K562 (cell line): ENCODE results near the gene KRTAP8-1. TPM values are rescaled to one million over a fixed set of nuclear protein-coding genes. Genes with fewer than 3 reads are reported as not detected.

Experiments
- ATAC-seq: fragments of 200-7000 bp; cut with Tn5 transposase; 3 replicates; pipeline ENCODE4 v1.9.1; 2020; ENCODE audit warnings: moderate library complexity
- BruUV-seq: library from RNA; stranded (reverse); fragments of 400-500 nt; replicated peaks from 2 replicates; lab custom pipeline; 2021; lab: Mats Ljungman, UMichigan
- CTCF ChIA-PET: fragments of 300-600 bp; formaldehyde crosslinking; extraction: SDS; loops from one replicate; lab custom pipeline; 2021; ENCODE audit warnings: low intra/inter-chr PET ratio; lab: Yijun Ruan, JAX
- POLR2A ChIA-PET: fragments of 300-600, 350-650 bp; sonication (Branson Sonifier 250); formaldehyde crosslinking; extraction: SDS; loops from one replicate; lab custom pipeline; 2021; ENCODE audit warnings: antibody characterized with exemption, inconsistent platforms; lab: Yijun Ruan, JAX
- DNase-seq, 4 experiments: peaks; one replicate each; pipeline versions ENCODE4 v3.0.0 to v3.0.0-alpha.2; 2011 to 2018; ENCODE audit warnings: low spot score in 3 of 4, mixed read lengths in 3 of 4; ENCODE audit errors: extremely low read depth in 1 of 4
- FAIRE-seq: peaks from 2 replicates; lab custom pipeline; 2011; peaks lifted over from hg19 to GRCh38; lab: Jason Lieb, UNC
- H2AFZ ChIP-seq: 2 replicates; pipeline ENCODE4 v1.6.0; 2011; ENCODE audit warnings: low read depth, low read length, control low read depth, inconsistent platforms
- H3K27ac ChIP-seq: fragments of 200-600 bp; 3 replicates; pipeline ENCODE4 v1.8.0; 2011; ENCODE audit warnings: low read depth, mild to moderate bottlenecking, control low read depth, inconsistent platforms, low read length, moderate library complexity, mixed read lengths; ENCODE audit errors: extremely low read depth
- H3K27me3 ChIP-seq, 2 experiments: fragments of 300-600 bp in 1 of 2; 2 replicates in 1 of 2; 3 replicates in 1 of 2; pipeline versions ENCODE4 v1.6.0 to v1.8.0; 2011; ENCODE audit warnings: inconsistent platforms in 2 of 2, low read length in 2 of 2, mild to moderate bottlenecking in 1 of 2, mixed read lengths in 1 of 2, moderate library complexity in 1 of 2; ENCODE audit not compliant: control insufficient read depth in 2 of 2, insufficient read depth in 2 of 2
- H3K36me3 ChIP-seq: fragments of 300-600 bp; 3 replicates; pipeline ENCODE4 v1.8.0; 2011; ENCODE audit warnings: mild to moderate bottlenecking, low read length, inconsistent platforms; ENCODE audit not compliant: control insufficient read depth, insufficient read depth
- H3K4me1 ChIP-seq, 2 experiments: fragments of 200-600 bp in 1 of 2; replicated peaks in 1 of 2; 2 replicates in 1 of 2; 3 replicates in 1 of 2; pipeline versions ENCODE4 v1.5.1 to v1.8.0; 2011; ENCODE audit warnings: inconsistent platforms in 2 of 2, low read length in 2 of 2, mild to moderate bottlenecking in 1 of 2, mixed read lengths in 1 of 2, moderate library complexity in 1 of 2; ENCODE audit not compliant: control insufficient read depth in 2 of 2, insufficient read depth in 2 of 2
- H3K4me2 ChIP-seq: 2 replicates; pipeline ENCODE4 v1.6.1; 2011; ENCODE audit warnings: low read length, control low read depth, inconsistent platforms, mixed read lengths; ENCODE audit not compliant: insufficient read depth
- H3K4me3 ChIP-seq: fragments of 200-600 bp; sonication (generic), shearing (Covaris generic); 2 replicates; pipeline ENCODE4 v1.5.1; 2016; ENCODE audit warnings: control low read depth, inconsistent platforms
- H3K79me2 ChIP-seq: fragments of 200-600 bp; 3 replicates; pipeline ENCODE4 v1.8.0; 2011; ENCODE audit warnings: low read length, inconsistent platforms; ENCODE audit not compliant: control insufficient read depth, insufficient read depth
- H3K9ac ChIP-seq, 2 experiments: 2 replicates each; pipeline versions ENCODE4 v1.6.0 to v1.6.1; 2011; ENCODE audit warnings: low read depth in 2 of 2, low read length in 2 of 2, control low read depth in 1 of 2, inconsistent platforms in 1 of 2, mild to moderate bottlenecking in 1 of 2, mixed read lengths in 1 of 2; ENCODE audit not compliant: insufficient read depth in 1 of 2
- H3K9me1 ChIP-seq: one replicate; pipeline ENCODE4 v1.6.0; 2011; ENCODE audit warnings: inconsistent platforms, mild to moderate bottlenecking, low read length, moderate library complexity; ENCODE audit not compliant: control insufficient read depth, insufficient read depth
- H3K9me3 ChIP-seq: replicated peaks from 2 replicates; pipeline ENCODE4 v1.5.1; 2011; ENCODE audit warnings: low read depth, low read length, inconsistent platforms; ENCODE audit not compliant: control insufficient read depth, insufficient read depth
- H4K20me1 ChIP-seq: replicated peaks from 2 replicates; pipeline ENCODE4 v1.6.1; 2011; ENCODE audit warnings: low read length, inconsistent platforms, mixed read lengths; ENCODE audit not compliant: control insufficient read depth, insufficient read depth
- CBX3 ChIP-seq, 2 experiments: IDR thresholded peaks; 1 replicate in 1 of 2; 2 replicates in 1 of 2; pipeline ENCODE4 v1.6.1; 2012; ENCODE audit warnings: inconsistent platforms in 2 of 2, low read length in 2 of 2, borderline replicate concordance in 1 of 2, control low read depth in 1 of 2
- CBX5 ChIP-seq: IDR thresholded peaks from 2 replicates; pipeline ENCODE4 v1.6.1; 2014; ENCODE audit warnings: low read depth, borderline replicate concordance
- CREB1 ChIP-seq, 2 experiments: sonication (generic) in 1 of 2; formaldehyde crosslinking in 1 of 2; IDR thresholded peaks; 2 replicates each; pipeline versions ENCODE4 v1.6.1 to v1.8.0; 2012 to 2022; ENCODE audit warnings: inconsistent platforms in 1 of 2, mild to moderate bottlenecking in 1 of 2, missing genetic modification reagents in 1 of 2, moderate library complexity in 1 of 2
- ZNF212 ChIP-seq: fragments of 450-650 bp; formaldehyde crosslinking; IDR thresholded peaks from 2 replicates; pipeline ENCODE4 v1.4.0; 2020; ENCODE audit warnings: mild to moderate bottlenecking
- WGBS: fragments of 100-300 bp; shearing (Covaris generic); methylation state at CpG from one replicate; pipeline ENCODE4 v1.1.6; 2016; ENCODE audit warnings: low coverage, mixed read lengths; ENCODE audit not compliant: insufficient coverage; ENCODE audit errors: missing lambda C conversion rate; 5-methylcytosine and 5-hydroxymethylcytosine counted together
- in situ Hi-C: fragments of 300-500 bp; cut with MboI; formaldehyde crosslinking; loops from 4 replicates; pipeline ENCODE4 v1.15.0; 2018; ENCODE audit warnings: inconsistent platforms, mixed read lengths
- intact Hi-C: fragments of 100-400 bp; cut with micrococcal nuclease; formaldehyde crosslinking; loops from 2 replicates; pipeline ENCODE4 v1.14.2; 2022
- polyA plus RNA-seq, 8 experiments: library from polyadenylated mRNA; depleted of rRNA in 4 of 8; stranded (reverse) in 5 of 8; unstranded in 3 of 8; fragments of >200 nt; fragmentation: Nextera tagmentation in 2 of 8; fragmentation: Illumina TruSeq in 1 of 8; extraction: Ambion mirVana in 2 of 8; extraction: Trizol in 1 of 8; gene quantifications; 2 replicates each; pipeline versions ENCODE4 v1.2.1 to v1.2.3, GENCODE V29; 2011 to 2014; ENCODE audit warnings: inconsistent platforms in 1 of 8, missing spikeins in 1 of 8
- total RNA-seq, 7 experiments: library from RNA; depleted of rRNA in 6 of 7; stranded (reverse); fragments of >200 nt in 6 of 7; fragmentation: Illumina TruSeq in 2 of 7; extraction: Trizol in 2 of 7; gene quantifications; 2 replicates each; pipeline versions ENCODE4 v1.2.1 to v1.2.3, GENCODE V29; 2011 to 2021; ENCODE audit warnings: low replicate concordance in 1 of 7
- TF ChIP-seq, protein P1 (sequence below), 2 experiments: fragments of 450-650 bp; formaldehyde crosslinking in 1 of 2; IDR thresholded peaks; 2 replicates each; pipeline versions ENCODE4 v1.4.0 to v1.6.1; 2014 to 2020; ENCODE audit warnings: mild to moderate bottlenecking in 2 of 2, borderline replicate concordance in 1 of 2, low read depth in 1 of 2
- TF ChIP-seq, protein P2 (sequence below), 2 experiments: IDR thresholded peaks in 1 of 2; conservative IDR thresholded peaks in 1 of 2; 2 replicates each; pipeline ENCODE4 v1.6.1; 2016; ENCODE audit warnings: low read depth in 2 of 2, mild to moderate bottlenecking in 1 of 2, missing compliant biosample characterization in 1 of 2, missing genetic modification characterization in 1 of 2, moderate library complexity in 1 of 2
- TF ChIP-seq, protein P3 (sequence below): fragments of 200-800 bp; sonication (Bioruptor generic); IDR thresholded peaks from 2 replicates; pipeline ENCODE4 v1.6.1; 2017; ENCODE audit warnings: missing genetic modification characterization, missing compliant biosample characterization

The KRTAP8-1 gene
- total and polyA plus RNA-seq, 9 of the 15 experiments (the other 6 are each of a cell fraction or from before 2014, with no cell fraction given), result not detected

DNA sequence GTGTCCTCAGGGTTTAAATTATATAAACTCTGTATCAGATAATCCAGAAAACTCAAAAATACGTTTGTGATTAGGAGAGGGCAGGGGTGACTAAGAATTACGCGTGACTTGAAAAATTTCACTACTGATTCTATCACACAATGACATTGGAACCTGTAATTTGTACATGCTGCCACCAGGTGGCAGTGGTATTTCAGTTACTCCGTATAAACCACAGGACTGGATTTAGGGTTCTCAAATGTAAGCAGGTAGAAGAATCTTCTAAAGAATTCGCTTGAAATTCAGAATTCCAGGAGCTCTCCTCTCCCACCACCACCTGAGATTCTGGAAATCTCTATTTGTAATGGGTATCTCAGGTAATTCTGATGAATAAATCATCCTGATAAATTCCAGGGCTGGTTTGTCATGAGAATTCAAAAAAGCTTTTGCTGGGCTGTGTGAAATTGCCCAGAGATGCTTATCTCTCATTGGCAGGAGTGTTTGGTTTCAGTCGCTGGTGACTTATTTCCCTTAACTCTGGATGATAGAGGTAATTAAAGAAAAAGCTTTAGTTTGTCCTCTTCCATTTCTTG, 18.2 kb upstream of the KRTAP8-1 start:
- no peaks in the 10 kb centered on the region for H3K9me3 ChIP-seq
- TF ChIP-seq CREB1 (IDR thresholded peaks at IDR 0.05), result no peak
- TF ChIP-seq CREB1 (CRISPR knock-in tag; IDR thresholded peaks at IDR 0.05), result no peak
- TF ChIP-seq CBX3 (IDR thresholded peaks at IDR 0.05; ENCODE audit: borderline replicate concordance in 1 of 2, low read length in 2 of 2), result 0 out of 3 replicates have a peak, but pooled peaks of 1 of the 2 experiments have one; percentile 38
- TF ChIP-seq, protein P1, sequence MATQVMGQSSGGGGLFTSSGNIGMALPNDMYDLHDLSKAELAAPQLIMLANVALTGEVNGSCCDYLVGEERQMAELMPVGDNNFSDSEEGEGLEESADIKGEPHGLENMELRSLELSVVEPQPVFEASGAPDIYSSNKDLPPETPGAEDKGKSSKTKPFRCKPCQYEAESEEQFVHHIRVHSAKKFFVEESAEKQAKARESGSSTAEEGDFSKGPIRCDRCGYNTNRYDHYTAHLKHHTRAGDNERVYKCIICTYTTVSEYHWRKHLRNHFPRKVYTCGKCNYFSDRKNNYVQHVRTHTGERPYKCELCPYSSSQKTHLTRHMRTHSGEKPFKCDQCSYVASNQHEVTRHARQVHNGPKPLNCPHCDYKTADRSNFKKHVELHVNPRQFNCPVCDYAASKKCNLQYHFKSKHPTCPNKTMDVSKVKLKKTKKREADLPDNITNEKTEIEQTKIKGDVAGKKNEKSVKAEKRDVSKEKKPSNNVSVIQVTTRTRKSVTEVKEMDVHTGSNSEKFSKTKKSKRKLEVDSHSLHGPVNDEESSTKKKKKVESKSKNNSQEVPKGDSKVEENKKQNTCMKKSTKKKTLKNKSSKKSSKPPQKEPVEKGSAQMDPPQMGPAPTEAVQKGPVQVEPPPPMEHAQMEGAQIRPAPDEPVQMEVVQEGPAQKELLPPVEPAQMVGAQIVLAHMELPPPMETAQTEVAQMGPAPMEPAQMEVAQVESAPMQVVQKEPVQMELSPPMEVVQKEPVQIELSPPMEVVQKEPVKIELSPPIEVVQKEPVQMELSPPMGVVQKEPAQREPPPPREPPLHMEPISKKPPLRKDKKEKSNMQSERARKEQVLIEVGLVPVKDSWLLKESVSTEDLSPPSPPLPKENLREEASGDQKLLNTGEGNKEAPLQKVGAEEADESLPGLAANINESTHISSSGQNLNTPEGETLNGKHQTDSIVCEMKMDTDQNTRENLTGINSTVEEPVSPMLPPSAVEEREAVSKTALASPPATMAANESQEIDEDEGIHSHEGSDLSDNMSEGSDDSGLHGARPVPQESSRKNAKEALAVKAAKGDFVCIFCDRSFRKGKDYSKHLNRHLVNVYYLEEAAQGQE (IDR thresholded peaks at IDR 0.05; ENCODE audit: borderline replicate concordance), result peak; percentile 29; the same call in 1 of the 2 replicates
- TF ChIP-seq, protein P1 (CRISPR knock-in tag; IDR thresholded peaks at IDR 0.05; ENCODE audit: low read depth), result no peak
- 0 out of 2 replicates have a peak, but pooled peaks have one; percentile 41 for TF ChIP-seq CBX5
- TF ChIP-seq ZNF212 (CRISPR knock-in tag), result no peak
- TF ChIP-seq, protein P2, sequence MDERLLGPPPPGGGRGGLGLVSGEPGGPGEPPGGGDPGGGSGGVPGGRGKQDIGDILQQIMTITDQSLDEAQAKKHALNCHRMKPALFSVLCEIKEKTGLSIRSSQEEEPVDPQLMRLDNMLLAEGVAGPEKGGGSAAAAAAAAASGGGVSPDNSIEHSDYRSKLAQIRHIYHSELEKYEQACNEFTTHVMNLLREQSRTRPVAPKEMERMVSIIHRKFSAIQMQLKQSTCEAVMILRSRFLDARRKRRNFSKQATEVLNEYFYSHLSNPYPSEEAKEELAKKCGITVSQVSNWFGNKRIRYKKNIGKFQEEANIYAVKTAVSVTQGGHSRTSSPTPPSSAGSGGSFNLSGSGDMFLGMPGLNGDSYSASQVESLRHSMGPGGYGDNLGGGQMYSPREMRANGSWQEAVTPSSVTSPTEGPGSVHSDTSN (CRISPR knock-in tag; IDR thresholded peaks at IDR 0.05; ENCODE audit: low read depth), result no peak
- TF ChIP-seq, protein P2 (tag; conservative IDR thresholded peaks at IDR 0.05; ENCODE audit: low read depth), result no peak
- TF ChIP-seq, protein P3, sequence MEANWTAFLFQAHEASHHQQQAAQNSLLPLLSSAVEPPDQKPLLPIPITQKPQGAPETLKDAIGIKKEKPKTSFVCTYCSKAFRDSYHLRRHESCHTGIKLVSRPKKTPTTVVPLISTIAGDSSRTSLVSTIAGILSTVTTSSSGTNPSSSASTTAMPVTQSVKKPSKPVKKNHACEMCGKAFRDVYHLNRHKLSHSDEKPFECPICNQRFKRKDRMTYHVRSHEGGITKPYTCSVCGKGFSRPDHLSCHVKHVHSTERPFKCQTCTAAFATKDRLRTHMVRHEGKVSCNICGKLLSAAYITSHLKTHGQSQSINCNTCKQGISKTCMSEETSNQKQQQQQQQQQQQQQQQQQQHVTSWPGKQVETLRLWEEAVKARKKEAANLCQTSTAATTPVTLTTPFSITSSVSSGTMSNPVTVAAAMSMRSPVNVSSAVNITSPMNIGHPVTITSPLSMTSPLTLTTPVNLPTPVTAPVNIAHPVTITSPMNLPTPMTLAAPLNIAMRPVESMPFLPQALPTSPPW (CRISPR knock-in tag), result no peak

More for the DNA sequence above, 18.2 kb upstream of the KRTAP8-1 start:
- ATAC-seq, result 0 out of 3 replicates have a peak, but pooled peaks have one; percentile 47
- no peaks in the 10 kb centered on the region for H3K79me2 ChIP-seq
- 10% methylated on average over 6 of the region's 6 CpGs for WGBS
- no peak overlapping the region for H3K9ac ChIP-seq
- FAIRE-seq, result peak; percentile 65
- no peak overlapping the region for H3K4me2 ChIP-seq
- POLR2A ChIA-PET, result no interaction called here
- no peaks in the 10 kb centered on the region for H4K20me1 ChIP-seq
- H3K4me1 ChIP-seq, result no peaks in the 10 kb centered on the region
- in situ Hi-C loops, result no loop called here
- no peaks in the 10 kb centered on the region for H3K9me1 ChIP-seq
- no peak overlapping the region for H2AFZ ChIP-seq
- H3K27ac ChIP-seq, result no peak overlapping the region
- DNase-seq, result peak; percentile 35 to 62 (median 56)
- CTCF ChIA-PET, result no interaction called here
- no peaks in the 10 kb centered on the region for H3K27me3 ChIP-seq
- no TSS peak for BruUV-seq
- intact Hi-C loops, result loop anchor here (1.0 to 10.0 kb wide), 2 partner anchors 255 to 774 kb away; no protein-coding TSS in a partner anchor
- no peaks in the 10 kb centered on the region for H3K36me3 ChIP-seq
- no peak overlapping the region for H3K4me3 ChIP-seq
